ENCODE data around the gene FANCC.

FANCC gene

GRCh38 chr9:95067057-95067456 is 250.5 kb downstream of the FANCC start:
- in situ Hi-C loops (cut with MboI; ENCODE audit: low sequenced_read_pairs, unreplicated experiment) = no loop called here
- DNase-seq (ENCODE audit: low spot score) = no peak
- TF ChIP-seq, protein P1, sequence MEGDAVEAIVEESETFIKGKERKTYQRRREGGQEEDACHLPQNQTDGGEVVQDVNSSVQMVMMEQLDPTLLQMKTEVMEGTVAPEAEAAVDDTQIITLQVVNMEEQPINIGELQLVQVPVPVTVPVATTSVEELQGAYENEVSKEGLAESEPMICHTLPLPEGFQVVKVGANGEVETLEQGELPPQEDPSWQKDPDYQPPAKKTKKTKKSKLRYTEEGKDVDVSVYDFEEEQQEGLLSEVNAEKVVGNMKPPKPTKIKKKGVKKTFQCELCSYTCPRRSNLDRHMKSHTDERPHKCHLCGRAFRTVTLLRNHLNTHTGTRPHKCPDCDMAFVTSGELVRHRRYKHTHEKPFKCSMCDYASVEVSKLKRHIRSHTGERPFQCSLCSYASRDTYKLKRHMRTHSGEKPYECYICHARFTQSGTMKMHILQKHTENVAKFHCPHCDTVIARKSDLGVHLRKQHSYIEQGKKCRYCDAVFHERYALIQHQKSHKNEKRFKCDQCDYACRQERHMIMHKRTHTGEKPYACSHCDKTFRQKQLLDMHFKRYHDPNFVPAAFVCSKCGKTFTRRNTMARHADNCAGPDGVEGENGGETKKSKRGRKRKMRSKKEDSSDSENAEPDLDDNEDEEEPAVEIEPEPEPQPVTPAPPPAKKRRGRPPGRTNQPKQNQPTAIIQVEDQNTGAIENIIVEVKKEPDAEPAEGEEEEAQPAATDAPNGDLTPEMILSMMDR (IDR thresholded peaks at IDR 0.05; ENCODE audit: borderline replicate concordance, control extremely low read depth, extremely low read depth, insufficient read depth, missing control alignments) = no peak

GRCh38 chr9:95065224-95065623 is 252.3 kb downstream of the FANCC start:
- TF ChIP-seq, protein P1 (IDR thresholded peaks at IDR 0.05; ENCODE audit: borderline replicate concordance, control extremely low read depth, extremely low read depth, insufficient read depth, missing control alignments) = no peak
- no peak for DNase-seq (ENCODE audit: low spot score)
- in situ Hi-C loops (cut with MboI; ENCODE audit: low sequenced_read_pairs, unreplicated experiment) = no loop called here

DNA sequence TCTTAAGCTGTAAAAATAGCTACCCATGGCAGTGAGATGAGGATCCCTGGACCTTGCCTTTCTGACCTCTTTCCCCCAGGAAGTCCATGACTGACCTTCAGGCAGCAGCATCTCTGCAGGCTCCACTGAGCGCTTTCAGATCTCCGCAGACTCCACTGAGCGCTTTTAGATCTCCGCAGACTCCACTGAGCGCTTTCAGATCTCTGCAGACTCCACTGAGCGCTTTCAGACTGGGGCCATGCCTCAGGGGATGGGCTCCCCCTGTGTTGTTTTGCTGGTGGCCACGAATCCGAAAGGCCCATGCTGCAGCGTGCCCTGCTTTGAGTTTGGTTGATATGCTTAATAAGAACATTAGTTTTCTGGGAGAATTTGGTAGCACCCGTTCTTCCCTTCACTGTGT is 254.2 kb downstream of the FANCC start:
- TF ChIP-seq, protein P1 (IDR thresholded peaks at IDR 0.05; ENCODE audit: borderline replicate concordance, control extremely low read depth, extremely low read depth, insufficient read depth, missing control alignments) = no peak
- DNase-seq (ENCODE audit: low spot score) = no peak
- in situ Hi-C loops (cut with MboI; ENCODE audit: low sequenced_read_pairs, unreplicated experiment) = no loop called here

DNA sequence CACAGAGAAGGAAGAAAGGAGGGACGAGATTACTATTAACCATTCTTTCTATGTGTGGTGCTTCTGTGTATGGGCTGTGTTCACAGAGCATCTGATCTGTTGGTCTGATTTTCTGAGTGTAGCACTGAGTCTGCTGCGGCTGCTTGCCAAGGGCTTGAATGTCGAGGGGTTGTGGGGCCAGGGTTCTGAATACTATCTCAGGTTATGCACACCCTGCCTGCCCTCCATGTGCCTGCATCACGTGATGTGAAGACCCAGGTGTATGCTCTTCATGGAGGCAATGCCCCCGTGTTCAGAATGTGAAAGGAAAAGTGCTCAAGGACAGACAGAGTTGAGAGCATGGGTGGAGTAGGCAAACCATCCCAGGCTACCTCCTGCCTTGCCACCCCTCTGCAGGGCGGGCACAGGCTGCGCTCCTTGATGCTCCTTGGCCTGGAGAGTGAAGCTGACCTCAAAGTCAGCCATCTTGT is 254.9 kb downstream of the FANCC start:
- TF ChIP-seq, protein P1 (IDR thresholded peaks at IDR 0.05; ENCODE audit: borderline replicate concordance, control extremely low read depth, extremely low read depth, insufficient read depth, missing control alignments) = no peak
- no peak for DNase-seq (ENCODE audit: low spot score)
- in situ Hi-C loops (cut with MboI; ENCODE audit: low sequenced_read_pairs, unreplicated experiment) = no loop called here

- TF ChIP-seq, protein P1 (IDR thresholded peaks at IDR 0.05; ENCODE audit: borderline replicate concordance, control extremely low read depth, extremely low read depth, insufficient read depth, missing control alignments) = no peak
- in situ Hi-C loops (cut with MboI; ENCODE audit: low sequenced_read_pairs, unreplicated experiment) = no loop called here
- no peak for DNase-seq (ENCODE audit: low spot score)
Measured at GRCh38 chr9:95061916-95062595, 255.5 kb downstream of the FANCC start.

DNA sequence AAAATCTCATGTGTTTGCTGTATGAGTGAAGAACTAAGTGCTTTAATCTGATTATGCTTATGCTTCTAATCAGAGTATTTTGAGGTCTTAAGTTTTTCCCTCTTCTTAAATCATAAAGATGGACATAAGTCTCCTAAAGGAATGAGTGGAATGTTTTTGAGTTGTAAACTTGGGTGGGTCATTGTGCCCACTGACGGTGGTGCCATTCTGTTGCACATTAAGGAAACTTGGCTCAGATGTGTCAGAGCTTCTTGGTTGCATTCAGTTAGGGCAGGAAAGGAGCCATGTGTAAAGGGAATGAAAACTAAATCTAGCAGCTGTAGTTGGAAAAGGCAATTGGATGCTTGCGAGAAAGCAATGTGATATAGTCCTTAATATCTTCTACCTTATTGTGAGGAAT is 256.6 kb downstream of the FANCC start:
- in situ Hi-C loops (cut with MboI; ENCODE audit: low sequenced_read_pairs, unreplicated experiment) = no loop called here
- DNase-seq (ENCODE audit: low spot score) = no peak
- TF ChIP-seq, protein P1 (IDR thresholded peaks at IDR 0.05; ENCODE audit: borderline replicate concordance, control extremely low read depth, extremely low read depth, insufficient read depth, missing control alignments) = no peak
